Liver (tissue), 3 donors: ENCODE data around the gene TBCD.

Experiments used
- EGR1 ChIP-seq, 2 donors: IDR thresholded peaks; 2 replicates each; pipeline ENCODE4 v1.6.1; 2016 to 2018; ENCODE audit warnings: antibody characterized with exemption in 2 of 2, low read depth in 2 of 2
- FOXA1 ChIP-seq: IDR thresholded peaks from 2 replicates; pipeline ENCODE4 v1.6.1; 2016; ENCODE audit warnings: antibody characterized with exemption
- GABPA ChIP-seq, 2 donors: IDR thresholded peaks in 1 of 2; conservative IDR thresholded peaks in 1 of 2; 2 replicates each; pipeline ENCODE4 v1.6.1; 2016; ENCODE audit warnings: antibody characterized with exemption in 2 of 2, mild to moderate bottlenecking in 1 of 2, moderate library complexity in 1 of 2
- JUND ChIP-seq, 2 donors: IDR thresholded peaks; 2 replicates each; pipeline ENCODE4 v1.6.1; 2016; ENCODE audit warnings: antibody characterized with exemption in 2 of 2
- NR2F2 ChIP-seq: IDR thresholded peaks from 2 replicates; pipeline ENCODE4 v1.6.1; 2016; ENCODE audit warnings: antibody characterized with exemption
- SP1 ChIP-seq: IDR thresholded peaks from 2 replicates; pipeline ENCODE4 v1.6.1; 2018; ENCODE audit warnings: antibody characterized with exemption, mild to moderate bottlenecking
- TAF1 ChIP-seq: conservative IDR thresholded peaks from 2 replicates; pipeline ENCODE4 v1.6.1; 2016; ENCODE audit warnings: antibody characterized with exemption, mild to moderate bottlenecking
- YY1 ChIP-seq: IDR thresholded peaks from 2 replicates; pipeline ENCODE4 v1.6.1; 2016; ENCODE audit warnings: antibody characterized with exemption, mild to moderate bottlenecking
- TF ChIP-seq, protein P1 (sequence below): fragments of 150-350 bp; IDR thresholded peaks from 2 replicates; pipeline ENCODE4 v1.5.1; 2017; ENCODE audit warnings: improper control_type of control experiment, low read depth, low read length; ENCODE audit not compliant: missing input control
- TF ChIP-seq, protein P2 (sequence below): IDR thresholded peaks from 2 replicates; pipeline ENCODE4 v1.6.1; 2016; ENCODE audit warnings: antibody characterized with exemption
- TF ChIP-seq, protein P3 (sequence below): IDR thresholded peaks from 2 replicates; pipeline ENCODE4 v1.6.1; 2016; ENCODE audit warnings: antibody characterized with exemption
- TF ChIP-seq, protein P4 (sequence below): IDR thresholded peaks from 2 replicates; pipeline ENCODE4 v1.6.1; 2016; ENCODE audit warnings: antibody characterized with exemption, mild to moderate bottlenecking
- donor health status: healthy.
- donor health status: healthy.

DNA sequence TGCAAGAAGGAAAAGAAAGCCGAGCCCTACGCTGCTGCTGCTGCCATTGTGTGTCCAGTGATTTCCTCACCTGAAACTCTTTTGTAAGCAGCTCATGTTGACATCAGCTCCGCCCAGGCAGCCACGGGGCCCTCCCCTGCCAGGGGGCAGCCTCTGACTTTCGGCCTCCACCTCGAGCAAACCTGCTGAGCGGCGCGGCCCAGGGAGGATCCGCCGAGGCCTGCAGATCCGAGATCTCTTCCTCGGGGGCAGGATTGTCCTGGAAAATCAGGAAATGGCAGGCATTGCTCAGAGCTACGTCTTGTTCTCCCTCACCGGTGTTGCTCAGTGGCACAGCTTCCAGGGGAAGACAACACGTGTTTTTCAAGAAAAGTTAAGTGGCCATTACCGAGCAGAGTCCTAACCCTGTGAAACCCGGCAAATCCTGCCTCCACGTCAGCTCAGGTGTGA is 123.6 kb downstream of the TBCD start:
- TF ChIP-seq SP1 (no peak), YY1 (no peak), JUND (IDR thresholded peaks at IDR 0.05) (no peak), FOXA1 (no peak), NR2F2 (no peak), TAF1 (no peak), GABPA (IDR thresholded peaks at IDR 0.05 in 1 of 2, conservative IDR thresholded peaks at IDR 0.05 in 1 of 2) (no peak), EGR1 (IDR thresholded peaks at IDR 0.05; ENCODE audit: low read depth in 2 of 2) (no peak)
- TF ChIP-seq, protein P1, sequence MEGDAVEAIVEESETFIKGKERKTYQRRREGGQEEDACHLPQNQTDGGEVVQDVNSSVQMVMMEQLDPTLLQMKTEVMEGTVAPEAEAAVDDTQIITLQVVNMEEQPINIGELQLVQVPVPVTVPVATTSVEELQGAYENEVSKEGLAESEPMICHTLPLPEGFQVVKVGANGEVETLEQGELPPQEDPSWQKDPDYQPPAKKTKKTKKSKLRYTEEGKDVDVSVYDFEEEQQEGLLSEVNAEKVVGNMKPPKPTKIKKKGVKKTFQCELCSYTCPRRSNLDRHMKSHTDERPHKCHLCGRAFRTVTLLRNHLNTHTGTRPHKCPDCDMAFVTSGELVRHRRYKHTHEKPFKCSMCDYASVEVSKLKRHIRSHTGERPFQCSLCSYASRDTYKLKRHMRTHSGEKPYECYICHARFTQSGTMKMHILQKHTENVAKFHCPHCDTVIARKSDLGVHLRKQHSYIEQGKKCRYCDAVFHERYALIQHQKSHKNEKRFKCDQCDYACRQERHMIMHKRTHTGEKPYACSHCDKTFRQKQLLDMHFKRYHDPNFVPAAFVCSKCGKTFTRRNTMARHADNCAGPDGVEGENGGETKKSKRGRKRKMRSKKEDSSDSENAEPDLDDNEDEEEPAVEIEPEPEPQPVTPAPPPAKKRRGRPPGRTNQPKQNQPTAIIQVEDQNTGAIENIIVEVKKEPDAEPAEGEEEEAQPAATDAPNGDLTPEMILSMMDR = no peak
- TF ChIP-seq, protein P2, sequence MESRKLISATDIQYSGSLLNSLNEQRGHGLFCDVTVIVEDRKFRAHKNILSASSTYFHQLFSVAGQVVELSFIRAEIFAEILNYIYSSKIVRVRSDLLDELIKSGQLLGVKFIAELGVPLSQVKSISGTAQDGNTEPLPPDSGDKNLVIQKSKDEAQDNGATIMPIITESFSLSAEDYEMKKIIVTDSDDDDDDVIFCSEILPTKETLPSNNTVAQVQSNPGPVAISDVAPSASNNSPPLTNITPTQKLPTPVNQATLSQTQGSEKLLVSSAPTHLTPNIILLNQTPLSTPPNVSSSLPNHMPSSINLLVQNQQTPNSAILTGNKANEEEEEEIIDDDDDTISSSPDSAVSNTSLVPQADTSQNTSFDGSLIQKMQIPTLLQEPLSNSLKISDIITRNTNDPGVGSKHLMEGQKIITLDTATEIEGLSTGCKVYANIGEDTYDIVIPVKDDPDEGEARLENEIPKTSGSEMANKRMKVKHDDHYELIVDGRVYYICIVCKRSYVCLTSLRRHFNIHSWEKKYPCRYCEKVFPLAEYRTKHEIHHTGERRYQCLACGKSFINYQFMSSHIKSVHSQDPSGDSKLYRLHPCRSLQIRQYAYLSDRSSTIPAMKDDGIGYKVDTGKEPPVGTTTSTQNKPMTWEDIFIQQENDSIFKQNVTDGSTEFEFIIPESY = no peak
- TF ChIP-seq, protein P3, sequence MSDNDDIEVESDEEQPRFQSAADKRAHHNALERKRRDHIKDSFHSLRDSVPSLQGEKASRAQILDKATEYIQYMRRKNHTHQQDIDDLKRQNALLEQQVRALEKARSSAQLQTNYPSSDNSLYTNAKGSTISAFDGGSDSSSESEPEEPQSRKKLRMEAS = no peak
- TF ChIP-seq, protein P4, sequence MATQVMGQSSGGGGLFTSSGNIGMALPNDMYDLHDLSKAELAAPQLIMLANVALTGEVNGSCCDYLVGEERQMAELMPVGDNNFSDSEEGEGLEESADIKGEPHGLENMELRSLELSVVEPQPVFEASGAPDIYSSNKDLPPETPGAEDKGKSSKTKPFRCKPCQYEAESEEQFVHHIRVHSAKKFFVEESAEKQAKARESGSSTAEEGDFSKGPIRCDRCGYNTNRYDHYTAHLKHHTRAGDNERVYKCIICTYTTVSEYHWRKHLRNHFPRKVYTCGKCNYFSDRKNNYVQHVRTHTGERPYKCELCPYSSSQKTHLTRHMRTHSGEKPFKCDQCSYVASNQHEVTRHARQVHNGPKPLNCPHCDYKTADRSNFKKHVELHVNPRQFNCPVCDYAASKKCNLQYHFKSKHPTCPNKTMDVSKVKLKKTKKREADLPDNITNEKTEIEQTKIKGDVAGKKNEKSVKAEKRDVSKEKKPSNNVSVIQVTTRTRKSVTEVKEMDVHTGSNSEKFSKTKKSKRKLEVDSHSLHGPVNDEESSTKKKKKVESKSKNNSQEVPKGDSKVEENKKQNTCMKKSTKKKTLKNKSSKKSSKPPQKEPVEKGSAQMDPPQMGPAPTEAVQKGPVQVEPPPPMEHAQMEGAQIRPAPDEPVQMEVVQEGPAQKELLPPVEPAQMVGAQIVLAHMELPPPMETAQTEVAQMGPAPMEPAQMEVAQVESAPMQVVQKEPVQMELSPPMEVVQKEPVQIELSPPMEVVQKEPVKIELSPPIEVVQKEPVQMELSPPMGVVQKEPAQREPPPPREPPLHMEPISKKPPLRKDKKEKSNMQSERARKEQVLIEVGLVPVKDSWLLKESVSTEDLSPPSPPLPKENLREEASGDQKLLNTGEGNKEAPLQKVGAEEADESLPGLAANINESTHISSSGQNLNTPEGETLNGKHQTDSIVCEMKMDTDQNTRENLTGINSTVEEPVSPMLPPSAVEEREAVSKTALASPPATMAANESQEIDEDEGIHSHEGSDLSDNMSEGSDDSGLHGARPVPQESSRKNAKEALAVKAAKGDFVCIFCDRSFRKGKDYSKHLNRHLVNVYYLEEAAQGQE = no peak
